Right atrium auricular region (tissue), 2 donors: Measurements from ENCODE around the gene TPCN1. TPM values are rescaled to one million over a fixed set of nuclear protein-coding genes. Genes with fewer than 3 reads are reported as not detected.

Source experiments
- DNase-seq: peaks from one replicate; pipeline ENCODE4 v3.0.0-alpha.2; 2019; ENCODE audit warnings: low spot score
- H3K27ac ChIP-seq, 2 donors: fragments of 200-600 bp; sonication (generic); 1 replicate in 1 of 2; 2 replicates in 1 of 2; pipeline ENCODE4 v1.5.1; 2016 to 2019
- H3K27me3 ChIP-seq, 2 donors: fragments of 200-600 bp; sonication (generic); one replicate each; pipeline versions ENCODE4 v1.5.1 to v1.6.0; 2017 to 2019
- H3K36me3 ChIP-seq: fragments of 200-600 bp; sonication (generic); one replicate; pipeline ENCODE4 v1.5.1; 2016
- H3K4me1 ChIP-seq, 2 donors: fragments of 200-600 bp; sonication (generic); one replicate each; pipeline versions ENCODE4 v1.5.1 to v1.6.0; 2017 to 2019
- H3K4me3 ChIP-seq, 2 donors: fragments of 200-600 bp; sonication (generic); 1 replicate in 1 of 2; 2 replicates in 1 of 2; pipeline ENCODE4 v1.5.1; 2017 to 2019; ENCODE audit warnings: mild to moderate bottlenecking in 1 of 2, moderate library complexity in 1 of 2
- H3K9me3 ChIP-seq, 2 donors: fragments of 200-600 bp; sonication (generic); one replicate each; pipeline ENCODE4 v1.5.1; 2019
- CTCF ChIP-seq, 2 donors: fragments of 200-600 bp; sonication (generic); IDR thresholded peaks; one replicate each; pipeline ENCODE4 v1.5.1; 2019; ENCODE audit warnings: antibody characterized with exemption in 2 of 2
- microRNA-seq, 2 donors: library from miRNA; unstranded; fragments of <30 nt; microRNA quantifications; one replicate each; pipeline ENCODE4, GENCODE V29; 2016 to 2017; ENCODE audit warnings: borderline number of aligned reads in 2 of 2, borderline replicate concordance in 1 of 2
- total RNA-seq, 2 donors: library from RNA; depleted of rRNA; stranded (reverse); fragments of >200 nt; gene quantifications; one replicate each; pipeline ENCODE4 v1.1.0, GENCODE V29; 2016

Gene TPCN1
- total RNA-seq, 2 donors from 2014 or later, result 57.3 to 58.7 TPM

GRCh38 chr12:113341535-113341934 lies 120.3 kb downstream of the TPCN1 start:
- Histone ChIP-seq H3K27me3 (no peaks in the 10 kb centered on the region), H3K9me3 (no peaks in the 10 kb centered on the region), H3K4me3 (no peak overlapping the region), H3K36me3 (no peaks in the 10 kb centered on the region), H3K27ac (no peak overlapping the region), H3K4me1 (no peaks in the 10 kb centered on the region)
- no peak for DNase-seq
- no peak for TF ChIP-seq CTCF (IDR thresholded peaks at IDR 0.05)

- TF ChIP-seq CTCF (IDR thresholded peaks at IDR 0.05), result no peak
- Histone ChIP-seq H3K9me3 (no peaks in the 10 kb centered on the region), H3K4me1 (no peaks in the 10 kb centered on the region), H3K27ac (no peak overlapping the region), H3K4me3 (no peak overlapping the region), H3K27me3 (no peaks in the 10 kb centered on the region), H3K36me3 (no peaks in the 10 kb centered on the region)
- DNase-seq, result no peak
Observed at GRCh38 chr12:113345318-113345717, 124.1 kb downstream of the TPCN1 start.

GRCh38 chr12:113346353-113346752 lies 125.1 kb downstream of the TPCN1 start:
- no peaks in the 10 kb centered on the region for H3K9me3 ChIP-seq
- DNase-seq, result no peak
- H3K27me3 ChIP-seq, result no peaks in the 10 kb centered on the region
- no peak for TF ChIP-seq CTCF (IDR thresholded peaks at IDR 0.05)
- no peaks in the 10 kb centered on the region for H3K4me1 ChIP-seq
- H3K4me3 ChIP-seq, result no peak overlapping the region
- no peak overlapping the region for H3K27ac ChIP-seq
- no peaks in the 10 kb centered on the region for H3K36me3 ChIP-seq

DNA sequence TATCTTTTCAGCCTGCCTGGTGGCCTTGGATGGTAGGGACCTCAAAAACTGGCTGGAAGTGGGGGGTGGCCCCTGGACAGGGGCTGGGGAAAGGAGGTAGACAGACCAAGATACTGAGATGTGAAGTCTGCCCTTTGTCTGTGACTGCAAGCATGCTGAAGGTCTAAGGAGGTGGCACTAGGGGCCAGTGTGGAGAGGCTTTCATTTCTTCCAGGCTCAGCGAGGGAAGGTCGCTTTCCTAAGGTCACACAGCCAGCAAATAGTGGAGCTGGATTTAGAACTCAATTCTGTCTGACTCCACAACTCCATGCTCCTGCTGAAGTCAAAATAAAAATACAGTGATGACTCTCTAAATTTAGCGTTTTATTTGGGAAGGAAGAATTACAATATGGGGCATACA lies 125.8 kb downstream of the TPCN1 start:
- H3K27me3 ChIP-seq, result no peaks in the 10 kb centered on the region
- H3K4me3 ChIP-seq, result no peak overlapping the region
- DNase-seq, result no peak
- H3K27ac ChIP-seq, result no peak overlapping the region
- H3K36me3 ChIP-seq, result no peaks in the 10 kb centered on the region
- H3K9me3 ChIP-seq, result no peaks in the 10 kb centered on the region
- H3K4me1 ChIP-seq, result no peaks in the 10 kb centered on the region
- no peak for TF ChIP-seq CTCF (IDR thresholded peaks at IDR 0.05)

DNA sequence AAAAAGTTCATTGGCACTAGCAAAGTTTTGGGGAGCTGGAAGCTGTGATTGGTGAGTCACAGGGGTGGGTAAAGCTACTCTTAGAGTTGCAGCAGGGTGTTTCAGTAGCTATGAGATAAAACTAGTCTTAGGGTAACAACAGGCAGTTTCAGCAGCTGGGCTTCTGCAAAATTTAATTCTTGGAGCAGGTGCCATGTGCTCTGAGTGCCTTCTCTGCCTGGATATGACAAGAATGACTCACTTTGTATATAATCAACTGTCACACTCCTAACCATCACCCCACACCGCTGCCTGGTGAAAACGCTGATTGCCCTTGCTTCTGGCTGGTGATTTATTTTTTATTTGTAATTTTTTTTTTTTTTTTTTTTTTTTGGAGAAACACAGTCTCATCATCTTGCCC lies 126.6 kb downstream of the TPCN1 start:
- H3K27me3 ChIP-seq, result no peaks in the 10 kb centered on the region
- no peak overlapping the region for H3K4me3 ChIP-seq
- no peak for DNase-seq
- H3K4me1 ChIP-seq, result no peaks in the 10 kb centered on the region
- H3K36me3 ChIP-seq, result no peaks in the 10 kb centered on the region
- no peak overlapping the region for H3K27ac ChIP-seq
- no peak for TF ChIP-seq CTCF (IDR thresholded peaks at IDR 0.05)
- no peaks in the 10 kb centered on the region for H3K9me3 ChIP-seq

Small RNA genes lying within 50 kb of the gene (microRNA-seq; reads per million reads assigned to microRNA genes)
- 0 to 2.1 reads per million in 2 donors for gene MIR6762

Other genes starting within 250 kb of the TPCN1 start
- 1 to 10 TPM; 6.0 to 6.8 TPM for gene OAS2, start 242.9 kb upstream of the TPCN1 start, total RNA-seq
- gene DTX1, start 164.7 kb upstream of the TPCN1 start, total RNA-seq, result 1 to 10 TPM; 1.2 to 4.0 TPM
- not detected for gene RASAL1, start 85.7 kb upstream of the TPCN1 start, total RNA-seq
- gene CFAP73, start 71.7 kb upstream of the TPCN1 start, total RNA-seq, result not detected
- gene DDX54, start 36.0 kb upstream of the TPCN1 start, total RNA-seq, result 10 to 100 TPM; 35.1 to 38.0 TPM
- gene RITA1, start 35.7 kb upstream of the TPCN1 start, total RNA-seq, result 10 to 100 TPM; 18.2 to 25.4 TPM
- gene SLC8B1, start 113.6 kb downstream of the TPCN1 start, total RNA-seq, result 10 to 100 TPM; 17.1 to 18.8 TPM
- 10 to 100 TPM; 38.2 to 43.0 TPM for gene PLBD2, start 137.1 kb downstream of the TPCN1 start, total RNA-seq
- gene SDS, start 182.4 kb downstream of the TPCN1 start, total RNA-seq, result 1 to 10 TPM in 1 of 2 donors, not detected in 1; 1.3 TPM
- gene SDSL, start 200.9 kb downstream of the TPCN1 start, total RNA-seq, result 1 to 10 TPM; 2.8 to 5.5 TPM